T47D (cell line): ENCODE results near the gene BPIFA2.
A peak's percentile ranks its signal among the peaks of the same experiment; 100 is the strongest.

Experiments
- DNase-seq, 2 experiments: peaks; one replicate each; pipeline versions ENCODE4 v3.0.0 to v3.0.0-alpha.2; 2011 to 2012; ENCODE audit warnings: low read depth in 1 of 2, low spot score in 1 of 2
- JUND ChIP-seq: IDR thresholded peaks from 2 replicates; pipeline ENCODE4 v1.6.1; 2012; ENCODE audit warnings: low read depth
- in situ Hi-C: cut with HindIII; loops from 2 replicates; pipeline ENCODE4 v1.10.0; 2016; ENCODE audit warnings: low sequenced_read_pairs, low pct_unique_long_range_greater_than_20kb

Gene BPIFA2

DNA sequence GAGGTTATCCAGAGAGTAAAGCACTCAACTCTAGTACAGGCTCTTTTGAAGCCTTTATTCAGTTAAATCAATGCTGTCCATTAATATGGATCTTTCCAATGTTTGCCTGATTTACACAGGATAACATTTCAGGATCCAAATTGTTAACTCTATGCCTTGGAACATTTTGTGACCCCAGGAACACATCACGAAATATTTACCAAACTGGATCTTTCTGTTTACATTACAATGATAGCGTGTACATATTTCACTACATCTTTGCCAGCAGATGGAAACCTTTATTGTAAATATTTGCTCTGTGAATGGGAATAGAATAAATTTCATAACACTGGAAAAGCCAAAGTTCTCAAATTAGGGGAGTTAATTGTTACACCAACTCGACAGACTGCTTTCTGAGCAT is 23.5 kb downstream of the BPIFA2 start:
- no peak for DNase-seq
- in situ Hi-C loops: no loop called here
- no peak for TF ChIP-seq JUND

DNA sequence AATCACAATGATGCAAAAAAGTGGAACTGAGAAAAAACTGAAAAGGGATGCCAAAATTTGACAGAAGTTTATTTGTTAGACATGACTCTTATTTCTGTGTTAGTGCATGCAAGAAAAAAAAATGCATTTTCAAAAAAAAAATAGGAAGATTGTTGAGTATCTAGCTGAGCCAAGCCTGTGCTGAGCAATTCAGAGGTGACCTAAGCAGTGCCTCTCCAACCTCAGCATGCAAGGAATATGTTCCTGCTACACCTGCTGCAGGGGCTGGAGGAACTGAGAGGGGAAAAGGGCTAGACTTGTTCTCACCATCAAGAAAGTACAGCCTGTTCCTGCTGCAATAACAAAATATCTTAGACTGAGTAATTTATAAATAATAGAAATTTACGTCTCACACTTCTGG is 24.0 kb downstream of the BPIFA2 start:
- TF ChIP-seq JUND: no peak
- in situ Hi-C loops: no loop called here

DNA sequence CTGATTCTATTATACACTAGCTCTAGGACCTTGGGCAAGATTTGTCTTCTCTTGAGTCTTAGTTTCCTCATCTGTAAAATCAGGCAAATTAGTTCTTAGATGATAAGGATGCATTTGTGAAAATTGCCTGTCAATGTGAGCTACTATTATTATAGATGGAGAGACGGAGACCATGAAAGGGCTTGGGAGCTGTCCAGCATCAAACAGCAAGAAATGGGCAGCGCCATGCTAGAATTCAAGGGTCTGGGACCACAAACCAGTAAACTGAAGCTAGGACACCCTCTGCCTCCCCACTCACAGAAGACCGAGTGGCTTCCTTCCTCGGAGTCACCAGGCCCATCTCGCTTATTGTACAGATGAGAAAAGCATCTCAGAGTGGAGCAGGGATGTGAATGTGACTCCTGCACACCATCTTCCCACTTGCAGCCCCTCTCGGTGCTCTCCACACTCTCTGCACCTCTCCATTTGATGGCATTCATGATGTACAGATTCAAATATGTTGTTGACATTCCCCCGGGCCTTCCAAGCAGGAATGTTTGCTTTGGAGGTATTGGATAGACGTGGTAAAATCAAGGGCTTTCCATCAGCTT is 25.0 kb downstream of the BPIFA2 start:
- in situ Hi-C loops: no loop called here
- no peak for TF ChIP-seq JUND
- peak; percentile 33 to 47 for DNase-seq

More for the DNA sequence above, 24.0 kb downstream of the BPIFA2 start:
- no peak for DNase-seq

DNA sequence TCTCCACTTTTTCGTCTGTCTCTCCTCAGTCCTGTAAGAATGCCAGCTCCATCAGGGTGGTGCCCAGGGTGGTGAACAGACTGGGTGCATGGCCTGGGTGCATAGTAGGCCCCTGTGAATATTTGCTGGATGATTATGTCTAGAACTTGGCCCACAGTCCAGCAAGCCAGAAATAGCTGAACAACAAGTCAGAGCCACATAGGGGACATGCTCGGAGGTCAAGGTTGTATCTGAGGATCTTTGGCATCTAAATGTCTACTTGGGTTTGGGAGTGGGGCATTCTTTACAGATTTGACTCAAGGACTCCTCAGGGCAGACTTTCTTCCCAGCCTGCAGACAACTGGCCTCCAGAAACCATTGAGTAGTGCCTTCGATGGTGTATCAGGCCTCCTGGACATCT is 31.1 kb downstream of the BPIFA2 start:
- in situ Hi-C loops: no loop called here
- no peak for DNase-seq
- no peak for TF ChIP-seq JUND

DNA sequence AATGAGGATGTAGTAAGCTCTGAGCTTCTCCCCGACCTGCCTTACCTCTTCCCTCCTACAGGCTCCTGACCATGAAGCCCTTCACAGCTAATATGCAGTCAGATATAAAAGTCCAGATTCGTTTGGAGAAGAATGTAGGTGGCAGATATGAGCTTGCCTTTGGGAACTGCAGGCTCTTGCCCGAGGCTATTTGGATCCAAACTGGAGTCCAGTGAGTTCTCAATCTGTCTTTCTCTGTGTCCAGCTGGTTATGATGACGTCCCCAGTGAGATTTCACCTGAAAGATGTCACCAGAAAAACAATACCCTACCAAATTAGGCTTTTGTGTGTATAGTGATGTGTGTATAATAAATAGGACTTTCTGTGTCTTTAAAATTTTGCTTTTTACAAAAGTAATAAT is 34.5 kb downstream of the BPIFA2 start:
- TF ChIP-seq JUND: no peak
- in situ Hi-C loops: no loop called here

DNA sequence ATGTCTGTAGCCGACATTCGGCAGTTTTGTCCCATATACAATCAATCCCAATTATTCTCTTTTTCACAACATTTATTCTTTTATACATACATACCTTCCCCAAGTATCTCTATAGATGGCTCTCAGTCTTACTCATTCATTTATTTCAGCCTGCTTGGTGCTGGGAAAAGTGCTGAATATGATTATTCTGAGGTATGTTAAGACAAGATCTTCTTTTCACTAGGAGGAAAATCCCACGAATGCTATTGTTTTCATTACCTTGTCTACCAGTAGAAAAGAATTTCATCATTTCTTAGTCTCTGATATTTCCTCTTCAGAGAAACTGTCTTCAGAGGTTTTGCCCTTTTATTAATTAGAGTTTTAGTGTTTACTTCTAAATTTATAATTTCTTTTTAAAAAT is 35.5 kb downstream of the BPIFA2 start:
- in situ Hi-C loops: no loop called here

More for the DNA sequence above, 34.5 kb downstream of the BPIFA2 start:
- DNase-seq: no peak

DNA sequence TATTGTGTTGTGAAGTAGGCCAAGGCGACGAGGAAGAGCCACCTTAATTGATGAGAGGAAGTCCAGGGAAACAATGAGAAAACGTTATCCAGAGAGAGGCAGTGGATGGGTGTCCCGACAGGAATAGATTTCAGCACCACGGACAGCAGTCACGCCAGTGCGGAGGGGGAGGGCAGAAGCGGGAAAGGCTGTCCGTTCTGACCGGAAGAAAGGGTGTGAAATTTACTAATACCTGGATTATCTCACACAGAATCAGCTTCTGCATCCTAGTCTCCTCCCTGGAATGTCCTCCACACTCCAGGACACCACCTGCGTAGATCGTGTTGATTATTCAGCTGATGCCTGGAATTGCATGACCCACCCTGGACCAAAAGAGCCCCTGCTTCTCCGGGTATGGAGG is 41.8 kb downstream of the BPIFA2 start:
- in situ Hi-C loops: no loop called here
- no peak for TF ChIP-seq JUND
- DNase-seq: peak; percentile 83 to 91

More for the DNA sequence above, 35.5 kb downstream of the BPIFA2 start:
- no peak for TF ChIP-seq JUND
- no peak for DNase-seq

DNA sequence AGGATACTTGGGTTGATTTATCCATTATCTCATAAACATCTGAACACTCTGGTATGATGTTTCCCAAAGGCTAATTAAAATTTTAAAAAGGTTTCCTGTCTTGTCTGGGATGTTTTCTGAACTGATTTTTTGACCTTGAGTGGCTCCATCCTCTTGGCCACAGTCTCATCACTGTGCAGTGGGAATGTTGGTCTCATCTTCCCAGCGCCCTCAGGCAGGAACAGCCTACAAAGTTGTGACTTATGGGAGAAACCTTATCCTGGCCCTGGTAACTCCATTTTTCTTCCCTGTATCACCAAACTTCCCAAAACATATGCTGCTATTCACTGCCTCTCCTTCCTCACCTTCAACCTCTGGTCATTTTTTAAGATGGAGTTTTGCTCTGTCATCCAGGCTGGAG is 42.4 kb downstream of the BPIFA2 start:
- TF ChIP-seq JUND: no peak
- in situ Hi-C loops: no loop called here
- no peak for DNase-seq

DNA sequence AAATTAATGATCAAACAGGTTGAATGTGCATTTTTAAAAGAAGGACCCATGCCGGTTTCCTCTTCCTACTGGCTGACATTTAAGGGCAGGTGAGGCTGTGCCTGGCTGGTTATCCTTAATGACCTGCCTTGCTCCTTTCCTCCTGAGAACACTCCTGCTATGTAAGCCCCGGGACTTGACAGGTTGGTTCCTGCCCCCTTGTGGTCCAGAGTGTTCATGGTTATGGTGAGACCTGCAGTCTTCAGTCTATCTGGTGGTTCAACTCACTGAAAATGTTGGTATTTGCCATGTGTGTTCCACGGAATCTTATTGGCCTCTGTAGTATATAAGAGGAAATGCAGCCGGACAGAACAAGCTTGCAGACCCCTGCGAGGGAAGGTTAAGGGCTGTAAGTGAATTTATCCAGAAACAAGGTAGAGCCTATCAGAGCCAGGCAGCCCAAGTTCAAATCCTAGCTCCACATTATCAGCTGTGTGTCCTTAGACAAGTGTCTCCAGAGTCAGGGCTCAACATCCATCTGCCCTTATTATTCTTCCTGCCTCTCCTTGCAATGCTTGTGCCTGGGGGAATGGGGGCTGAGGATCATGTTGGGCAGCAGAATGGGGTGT is 44.0 kb downstream of the BPIFA2 start:
- in situ Hi-C loops: no loop called here
- no peak for TF ChIP-seq JUND
- peak; percentile 79 to 88 for DNase-seq

DNA sequence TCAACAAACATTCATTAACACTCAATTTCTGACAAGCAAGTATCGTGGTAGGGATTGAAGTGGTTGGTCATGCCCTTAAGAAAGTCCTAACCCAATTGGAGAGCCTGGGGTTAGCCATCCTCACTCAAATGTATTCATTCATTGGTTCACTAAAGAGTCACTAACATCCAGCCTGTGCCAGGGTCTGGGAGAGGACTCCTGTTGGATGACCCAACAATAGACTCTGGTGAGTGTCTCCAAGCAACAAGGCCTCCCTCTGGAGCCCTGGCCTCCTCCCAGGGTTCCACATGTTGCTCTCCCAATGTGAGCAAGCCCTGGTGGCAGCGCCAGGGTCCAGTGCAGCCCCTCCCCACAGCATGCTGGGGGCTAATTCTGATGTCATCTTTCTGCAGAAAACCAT is 49.1 kb downstream of the BPIFA2 start, which contains the start of gene BPIFA3:
Gene BPIFA3, plus strand, starts transcription at position 301 of the 400 bp plus-strand sequence. CDS start 185 bp downstream, outside the sequence.
- DNase-seq: no peak
- no peak for TF ChIP-seq JUND

DNA sequence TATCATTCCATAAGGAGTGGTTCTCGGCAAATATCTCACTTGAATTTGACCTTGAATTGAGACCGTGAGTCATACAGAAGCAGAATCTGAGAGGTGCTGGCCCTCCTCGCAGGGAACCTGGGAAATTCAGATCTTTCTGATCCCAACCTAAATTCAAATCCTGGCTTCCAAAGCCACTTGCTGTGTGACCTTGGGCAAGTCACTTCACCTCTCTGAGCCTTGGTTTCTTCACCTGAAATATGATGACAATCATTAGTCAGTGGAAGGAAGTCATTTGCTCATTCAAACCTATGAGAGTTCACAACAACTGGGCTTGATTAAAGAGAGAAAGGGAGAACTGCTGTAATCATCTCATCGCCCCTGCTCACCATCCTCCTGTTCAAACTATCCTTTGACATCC is 56.4 kb downstream of the BPIFA2 start:
- DNase-seq: no peak
- in situ Hi-C loops: no loop called here
- TF ChIP-seq JUND: no peak

More for the DNA sequence above, 49.1 kb downstream of the BPIFA2 start, which contains the start of gene BPIFA3:
- in situ Hi-C loops: no loop called here

DNA sequence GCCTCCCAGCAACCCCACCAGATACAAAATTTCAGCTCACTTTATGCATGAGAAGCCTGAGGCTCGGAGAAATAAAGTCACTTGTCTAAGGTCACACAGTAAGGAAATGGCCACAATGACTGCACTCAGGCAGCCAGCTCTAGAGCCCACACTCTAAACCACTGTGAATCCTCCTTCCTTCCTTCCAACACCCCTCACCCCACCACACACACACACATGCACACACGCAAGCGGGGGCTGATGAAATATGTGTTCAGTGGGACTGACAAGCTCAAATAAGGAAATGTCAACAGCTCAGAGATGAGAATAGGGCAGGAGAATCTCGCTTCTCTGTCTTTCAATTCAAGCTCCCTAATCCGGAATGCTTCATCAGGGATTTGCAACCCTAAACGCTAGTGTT is 61.9 kb downstream of the BPIFA2 start:
- in situ Hi-C loops: no loop called here
- no peak for TF ChIP-seq JUND
- DNase-seq: no peak
